SIG-M5 (cell line): ENCODE data around the gene CDV3.

ENCODE experiments used
- DNase-seq: peaks from one replicate; lab custom pipeline; 2025; lab: John Stamatoyannopoulos, UW

Gene CDV3

DNA sequence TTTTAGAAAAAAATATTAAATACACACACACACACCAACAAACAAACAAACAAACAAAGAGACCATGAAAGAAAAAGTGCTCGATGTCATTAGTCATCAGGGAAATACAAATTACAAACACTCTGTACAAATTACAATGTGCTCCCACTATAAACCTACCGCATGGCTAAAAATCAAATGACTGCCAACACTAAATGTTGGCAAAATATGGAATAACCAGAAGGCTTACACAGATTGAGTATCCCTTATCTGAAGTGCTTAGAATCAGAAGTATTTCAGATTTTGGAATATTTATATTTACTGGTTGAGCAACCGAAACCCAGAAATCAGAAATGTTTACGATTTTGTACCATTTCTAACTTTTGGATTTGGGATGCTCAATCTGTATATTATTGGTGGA, 33.4 kb downstream of the CDV3 start:
- no peak for DNase-seq

DNA sequence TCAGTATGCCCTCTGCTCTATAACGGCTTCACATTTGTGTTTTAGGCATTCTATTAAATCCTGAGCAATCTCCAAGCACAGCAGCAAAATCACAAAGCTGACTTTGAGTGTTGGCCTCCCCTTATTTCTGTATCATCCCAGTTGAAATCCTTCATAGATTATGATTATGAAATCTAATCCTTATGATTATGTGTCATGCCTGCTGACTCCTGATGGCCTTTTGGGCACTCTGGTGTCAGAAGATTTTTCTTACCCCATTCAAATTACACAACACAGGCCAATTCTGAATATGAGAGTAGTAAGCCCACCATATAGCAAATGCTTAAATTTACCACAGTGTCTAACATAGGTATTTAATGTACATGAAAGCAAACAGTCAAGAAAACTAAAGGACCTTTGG, 34.3 kb downstream of the CDV3 start:
- no peak for DNase-seq

DNA sequence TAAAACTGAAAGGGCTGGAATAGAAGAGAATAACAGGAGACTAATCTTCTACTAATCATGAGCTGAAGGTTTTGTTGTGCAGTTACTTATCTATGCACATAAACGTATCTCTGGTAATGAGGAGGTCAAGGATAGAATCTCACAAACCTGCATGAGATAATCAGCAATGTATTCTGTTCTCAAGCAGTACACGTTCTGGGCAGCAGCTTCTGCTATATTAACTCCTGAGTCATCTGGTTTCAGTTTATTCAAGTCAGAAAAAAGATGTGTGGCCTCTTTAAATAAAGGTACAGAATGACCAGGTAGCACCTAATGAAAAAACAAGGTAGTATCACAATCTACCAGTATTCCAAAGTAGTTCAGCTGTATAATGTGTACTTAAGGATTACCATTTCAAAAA, 34.9 kb downstream of the CDV3 start:
- DNase-seq, result no peak

- no peak for DNase-seq
Observed at GRCh38 chr3:133610031-133610430, 36.5 kb downstream of the CDV3 start.

DNA sequence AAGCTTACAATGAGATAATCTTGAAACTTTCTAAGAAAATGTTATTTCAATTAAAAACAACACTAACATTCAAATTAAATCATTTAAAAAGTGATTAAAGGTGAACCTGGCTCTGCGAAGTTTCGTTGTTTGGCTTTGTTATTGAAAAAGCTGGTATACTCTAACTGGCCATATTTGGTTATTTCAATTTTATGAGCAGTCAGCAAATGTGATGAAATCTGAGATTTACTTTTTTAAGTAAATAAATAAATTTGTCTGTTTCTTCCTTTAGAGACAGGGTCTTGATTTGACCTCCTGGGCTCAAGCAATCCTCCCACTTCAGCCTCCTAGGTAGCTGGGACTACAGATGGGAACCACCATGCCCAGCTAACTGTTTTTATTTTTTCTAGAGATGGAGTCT, 38.0 kb downstream of the CDV3 start:
- no peak for DNase-seq

DNA sequence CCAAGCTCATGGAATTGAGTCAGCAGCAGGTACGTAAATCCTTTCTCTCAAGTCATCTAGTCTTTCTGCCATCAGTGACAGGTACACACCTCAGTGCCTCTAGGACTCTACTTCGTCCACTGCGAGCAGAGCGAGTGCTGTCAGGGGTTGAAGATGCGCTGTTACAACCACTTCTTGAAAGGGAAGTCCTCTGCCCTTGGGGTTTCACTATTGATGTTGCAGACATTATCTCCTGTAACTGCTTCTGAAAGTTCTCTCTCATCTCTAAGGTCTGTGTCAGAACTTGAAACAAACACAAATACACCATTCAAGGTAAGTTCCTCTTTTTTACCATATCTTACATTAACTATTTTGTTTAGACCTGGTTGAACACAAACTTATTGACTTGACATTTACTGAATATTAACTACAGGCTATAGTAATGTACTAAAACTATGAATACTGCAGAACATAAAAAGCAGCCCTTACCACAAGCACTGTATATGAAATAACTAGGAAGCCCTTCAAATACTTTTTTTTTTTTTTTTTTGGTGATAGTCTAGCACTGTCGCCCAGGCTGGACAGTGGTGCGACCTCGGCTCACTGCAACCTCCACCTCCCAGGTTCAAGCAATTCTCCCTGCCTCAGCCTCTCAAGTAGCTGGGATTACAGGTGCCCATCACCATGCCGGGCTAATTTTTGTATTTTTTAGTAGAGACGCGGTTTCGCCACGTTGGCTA, 46.7 kb downstream of the CDV3 start:
- no peak for DNase-seq

GRCh38 chr3:133627789-133628188, 54.3 kb downstream of the CDV3 start:
- DNase-seq, result no peak

DNA sequence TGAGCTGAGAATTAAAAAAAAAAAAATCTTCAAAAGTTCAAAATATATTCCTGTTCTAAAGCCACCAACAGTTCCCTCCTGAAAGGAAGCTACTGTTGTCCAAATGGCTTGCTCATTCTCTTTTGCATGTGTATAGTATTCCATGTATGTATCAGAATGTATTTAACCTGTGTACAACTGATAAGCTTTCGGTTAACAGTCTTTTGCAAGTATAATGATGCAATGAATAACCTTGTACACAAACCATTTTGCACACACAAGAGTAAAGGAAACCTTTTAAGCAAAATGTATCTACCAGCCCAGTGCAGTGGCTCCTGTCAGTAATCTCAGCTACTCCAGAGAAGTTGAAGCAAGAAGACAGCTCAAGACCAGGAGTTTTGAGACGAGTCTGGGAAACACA, 55.7 kb downstream of the CDV3 start:
- DNase-seq, result no peak

GRCh38 chr3:133633439-133633838, 60.0 kb downstream of the CDV3 start:
- DNase-seq, result no peak
